Kidney (tissue), 14 donors: ENCODE data around the gene APOA5. TPM values are rescaled to one million over a fixed set of nuclear protein-coding genes. Genes with fewer than 3 reads are reported as not detected.
A peak's percentile ranks its signal among the peaks of the same experiment; 100 is the strongest.

Experiments
- DNase-seq, 5 donors: peaks; one replicate each; pipeline ENCODE4 v3.0.0-alpha.2; 2013 to 2020
- FAIRE-seq: peaks from 2 replicates; lab custom pipeline; 2012; peaks lifted over from hg19 to GRCh38; lab: Jason Lieb, UNC
- H3K27ac ChIP-seq, 2 donors: one replicate each; pipeline ENCODE4 v1.7.0; 2013; ENCODE audit warnings: low read depth in 2 of 2, low read length in 2 of 2, inconsistent platforms in 1 of 2
- H3K27me3 ChIP-seq: one replicate; pipeline ENCODE4 v1.7.1; 2013; ENCODE audit warnings: low read length, inconsistent platforms; ENCODE audit not compliant: control insufficient read depth, insufficient read depth
- H3K36me3 ChIP-seq, 3 donors: one replicate each; pipeline versions ENCODE4 v1.7.0 to v1.7.1; 2013; ENCODE audit warnings: low read length in 3 of 3, control low read depth in 1 of 3, inconsistent platforms in 1 of 3; ENCODE audit not compliant: insufficient read depth in 3 of 3, control insufficient read depth in 2 of 3
- H3K4me1 ChIP-seq, 3 donors: one replicate each; pipeline versions ENCODE4 v1.7.0 to v1.7.1; 2013; ENCODE audit warnings: low read length in 3 of 3, inconsistent platforms in 1 of 3, low read depth in 1 of 3; ENCODE audit not compliant: control insufficient read depth in 2 of 3, insufficient read depth in 2 of 3
- H3K4me3 ChIP-seq, 3 donors: one replicate each; pipeline versions ENCODE4 v1.7.0 to v1.8.1; 2013; ENCODE audit warnings: low read length in 3 of 3, control low read depth in 1 of 3, inconsistent platforms in 1 of 3
- H3K9ac ChIP-seq, 3 donors: one replicate each; pipeline versions ENCODE4 v1.7.0 to v1.7.1; 2013; ENCODE audit warnings: low read length in 3 of 3, control low read depth in 1 of 3, inconsistent platforms in 1 of 3
- H3K9me3 ChIP-seq, 3 donors: one replicate each; pipeline versions ENCODE4 v1.7.0 to v1.7.1; 2013; ENCODE audit warnings: low read length in 3 of 3, control low read depth in 1 of 3, inconsistent platforms in 1 of 3; ENCODE audit not compliant: control insufficient read depth in 2 of 3, insufficient read depth in 1 of 3
- CTCF ChIP-seq: IDR thresholded peaks from 3 replicates; pipeline ENCODE4 v1.5.1; 2012; ENCODE audit warnings: mild to moderate bottlenecking, moderate library complexity, borderline replicate concordance; ENCODE audit not compliant: insufficient read depth; ENCODE audit errors: extremely low read depth
- intact Hi-C: fragments of 100-400 bp; cut with DNase I; formaldehyde crosslinking; loops from one replicate; pipeline ENCODE4 v1.11.1; 2022
- polyA plus RNA-seq: library from polyadenylated mRNA; stranded (reverse); fragments of 350-450 nt; fragmentation: Illumina TruSeq; extraction: RNeasy Lipid Tissue Mini Kit (QIAGEN cat#74804); gene quantifications from one replicate; pipeline ENCODE4 v1.2.3, GENCODE V29; 2014; ENCODE audit warnings: low read depth, low replicate concordance; ENCODE audit not compliant: insufficient read depth
- total RNA-seq: library from RNA; stranded (reverse); fragmentation: NEBNext Ultra II Directional; extraction: Animal tissue kit (Norgen Biotek cat#: 25700); gene quantifications from one replicate; pipeline ENCODE4 v1.2.1, GENCODE V29; 2021
- donor health status: control.
- donor health status: control.
- donor health status: control.
- donor health status: control.
- donor health status: control.
- donor health status: DM: yes; HTN: yes; CAD: no.
- donor health status: Normal renal cell carcinoma (clear cell type).

Gene APOA5
- total and polyA plus RNA-seq, 2 donors from 2014 or later = not detected

DNA sequence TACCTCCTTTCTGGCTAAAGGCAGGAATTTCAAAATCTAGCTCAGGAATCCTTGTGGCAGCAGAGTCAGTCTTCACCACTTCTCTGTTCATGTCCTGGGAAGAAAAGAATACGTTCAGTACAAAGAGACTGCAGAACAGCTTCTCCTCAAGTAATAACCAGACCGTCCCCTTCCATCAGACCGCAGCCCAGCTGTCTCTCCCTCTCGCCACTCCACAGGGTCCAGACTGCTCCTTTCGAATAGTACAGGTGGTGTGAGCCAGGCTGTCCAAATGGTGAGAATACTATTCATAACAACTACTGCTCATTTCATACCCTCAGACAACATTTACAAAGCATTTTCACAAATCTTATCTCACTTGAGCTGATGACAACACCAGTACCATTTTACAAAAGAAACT lies 4.7 kb downstream of the APOA5 start:
- H3K27ac ChIP-seq = no peak overlapping the region
- H3K27me3 ChIP-seq = no peaks in the 10 kb centered on the region
- intact Hi-C loops = no loop called here
- H3K36me3 ChIP-seq = peaks cover 7 to 38% (median 31%) of the 10 kb centered on the region in 3 donors
- peak overlapping the region; percentile 88 to 94 (median 92) for H3K4me3 ChIP-seq
- FAIRE-seq (no peak), DNase-seq (no peak)
- peaks cover 0 to 17% (median 16%) of the 10 kb centered on the region in 3 donors for H3K4me1 ChIP-seq
- H3K9me3 ChIP-seq = no peaks in the 10 kb centered on the region
- H3K9ac ChIP-seq = peak overlapping the region; percentile 59 to 83 (median 73)
- TF ChIP-seq CTCF = no peak

- no peak for TF ChIP-seq CTCF
- Histone ChIP-seq H3K27me3 (no peaks in the 10 kb centered on the region), H3K4me3 (peak overlapping the region in 1 of 3 donors; percentile 94), H3K27ac (no peak overlapping the region), H3K9ac (no peak overlapping the region), H3K36me3 (peaks cover 7 to 39% (median 32%) of the 10 kb centered on the region in 3 donors), H3K4me1 (peaks cover 0 to 16% (median 15%) of the 10 kb centered on the region in 3 donors), H3K9me3 (no peaks in the 10 kb centered on the region)
- intact Hi-C loops = no loop called here
- no peak for FAIRE-seq
- no peak for DNase-seq
Observed at GRCh38 chr11:116786326-116786725, 5.4 kb downstream of the APOA5 start.

- Histone ChIP-seq H3K27me3 (no peaks in the 10 kb centered on the region), H3K36me3 (peaks cover 7 to 54% (median 53%) of the 10 kb centered on the region in 3 donors), H3K9me3 (no peaks in the 10 kb centered on the region), H3K9ac (no peak overlapping the region), H3K4me3 (no peak overlapping the region), H3K27ac (no peak overlapping the region), H3K4me1 (peaks cover 0 to 9% (median 7%) of the 10 kb centered on the region in 3 donors)
- TF ChIP-seq CTCF = no peak
- FAIRE-seq = no peak
- intact Hi-C loops = no loop called here
- no peak for DNase-seq
Observed at GRCh38 chr11:116782728-116783127, 9.0 kb downstream of the APOA5 start.

DNA sequence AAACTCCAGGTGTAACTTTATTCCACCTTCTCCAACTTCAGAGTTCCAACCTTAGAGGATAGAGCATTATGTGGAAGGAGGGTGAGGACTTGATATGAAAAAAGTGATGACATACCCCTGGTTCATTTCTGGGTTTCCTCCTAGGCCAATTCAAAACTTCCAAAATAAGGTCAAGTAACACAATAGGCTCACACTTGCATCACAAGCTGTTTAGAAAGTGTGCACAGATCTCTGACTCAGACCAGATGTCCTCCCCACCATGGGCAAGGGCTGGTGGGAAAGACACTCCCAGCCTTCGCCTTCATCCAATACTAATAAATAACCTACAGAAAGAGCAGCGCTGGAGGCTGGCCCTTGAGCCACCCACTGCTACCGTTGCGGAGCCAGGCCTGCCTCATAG lies 13.1 kb downstream of the APOA5 start:
- Histone ChIP-seq H3K27me3 (no peaks in the 10 kb centered on the region), H3K9me3 (no peaks in the 10 kb centered on the region), H3K36me3 (peaks cover 2 to 36% (median 31%) of the 10 kb centered on the region in 3 donors), H3K4me3 (no peak overlapping the region), H3K4me1 (no peaks in the 10 kb centered on the region), H3K9ac (no peak overlapping the region), H3K27ac (no peak overlapping the region)
- intact Hi-C loops = no loop called here
- TF ChIP-seq CTCF = no peak
- DNase-seq (no peak), FAIRE-seq (no peak)
